Measurements from ENCODE around the gene RFXANK. TPM values are rescaled to one million over a fixed set of nuclear protein-coding genes. Genes with fewer than 3 reads are reported as not detected.

RFXANK gene
- total RNA-seq, 4 donors from 2014 or later, result 25.2 to 48.0 (median 32.1) TPM

- intact Hi-C loops (cut with DNase I), result no loop called here
- no peak for DNase-seq
- peaks cover 0 to 34% (median 0%) of the 10 kb centered on the region in 3 donors for H3K36me3 ChIP-seq
- H3K9me3 ChIP-seq, result no peaks in the 10 kb centered on the region
- no peaks in the 10 kb centered on the region for H3K27me3 ChIP-seq
- 73 to 75% methylated on average over 4 to 10 of the region's 13 CpGs for WGBS, 2 donors
- no peak for TF ChIP-seq POLR2A (IDR thresholded peaks at IDR 0.05)
- TF ChIP-seq, protein P1, sequence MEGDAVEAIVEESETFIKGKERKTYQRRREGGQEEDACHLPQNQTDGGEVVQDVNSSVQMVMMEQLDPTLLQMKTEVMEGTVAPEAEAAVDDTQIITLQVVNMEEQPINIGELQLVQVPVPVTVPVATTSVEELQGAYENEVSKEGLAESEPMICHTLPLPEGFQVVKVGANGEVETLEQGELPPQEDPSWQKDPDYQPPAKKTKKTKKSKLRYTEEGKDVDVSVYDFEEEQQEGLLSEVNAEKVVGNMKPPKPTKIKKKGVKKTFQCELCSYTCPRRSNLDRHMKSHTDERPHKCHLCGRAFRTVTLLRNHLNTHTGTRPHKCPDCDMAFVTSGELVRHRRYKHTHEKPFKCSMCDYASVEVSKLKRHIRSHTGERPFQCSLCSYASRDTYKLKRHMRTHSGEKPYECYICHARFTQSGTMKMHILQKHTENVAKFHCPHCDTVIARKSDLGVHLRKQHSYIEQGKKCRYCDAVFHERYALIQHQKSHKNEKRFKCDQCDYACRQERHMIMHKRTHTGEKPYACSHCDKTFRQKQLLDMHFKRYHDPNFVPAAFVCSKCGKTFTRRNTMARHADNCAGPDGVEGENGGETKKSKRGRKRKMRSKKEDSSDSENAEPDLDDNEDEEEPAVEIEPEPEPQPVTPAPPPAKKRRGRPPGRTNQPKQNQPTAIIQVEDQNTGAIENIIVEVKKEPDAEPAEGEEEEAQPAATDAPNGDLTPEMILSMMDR (IDR thresholded peaks at IDR 0.05), result no peak
- no peak overlapping the region for H3K4me3 ChIP-seq
- no peak overlapping the region for H3K27ac ChIP-seq
- H3K4me1 ChIP-seq, result no peaks in the 10 kb centered on the region
These were observed 39.2 kb upstream of the RFXANK start for GRCh38 chr19:19152668-19153384.

DNA sequence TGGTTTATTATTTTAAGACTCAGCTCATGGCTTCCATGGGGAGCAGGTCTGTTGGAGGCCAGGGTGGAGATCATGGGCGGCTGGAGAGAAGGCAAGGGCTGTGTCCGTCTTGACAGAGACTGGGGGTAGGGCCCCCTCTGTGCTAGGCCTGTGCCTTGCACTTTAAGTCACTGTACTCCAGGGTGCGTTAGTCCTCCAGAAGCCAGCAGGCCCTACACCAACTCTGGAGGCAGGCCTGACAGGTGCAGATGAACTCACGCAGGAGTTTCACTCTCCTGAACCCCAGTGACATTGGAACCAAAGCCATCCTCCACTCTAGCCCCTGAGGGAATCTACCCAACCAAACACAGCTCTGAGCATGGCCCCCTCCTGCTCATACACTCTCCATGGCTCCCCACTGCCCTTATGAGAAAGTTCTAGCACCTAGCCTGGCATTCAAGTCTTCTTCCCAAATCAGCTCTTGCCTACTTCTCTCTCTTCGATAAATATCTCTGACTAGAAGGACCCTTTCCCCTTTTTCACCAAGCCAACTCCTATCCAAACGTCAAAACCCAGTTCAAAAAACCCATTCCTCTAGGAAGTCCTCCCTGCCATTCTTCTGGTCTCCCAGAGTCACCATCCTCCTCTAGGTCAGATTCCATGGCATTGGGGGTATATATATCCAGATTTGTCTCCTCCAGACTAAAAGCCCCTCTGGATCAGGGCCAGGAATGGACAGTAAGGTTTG is 37.1 kb upstream of the RFXANK start:
- no peak for TF ChIP-seq POLR2A (IDR thresholded peaks at IDR 0.05)
- TF ChIP-seq, protein P1 (IDR thresholded peaks at IDR 0.05), result no peak
- H3K4me3 ChIP-seq, result no peak overlapping the region
- intact Hi-C loops (cut with DNase I), result no loop called here
- H3K36me3 ChIP-seq, result peaks cover 0 to 15% (median 0%) of the 10 kb centered on the region in 3 donors
- H3K27me3 ChIP-seq, result no peaks in the 10 kb centered on the region
- 81 to 91% methylated on average over 4 to 6 of the region's 6 CpGs for WGBS, 2 donors
- DNase-seq, result no peak
- no peaks in the 10 kb centered on the region for H3K9me3 ChIP-seq
- H3K4me1 ChIP-seq, result no peaks in the 10 kb centered on the region
- H3K27ac ChIP-seq, result no peak overlapping the region

DNA sequence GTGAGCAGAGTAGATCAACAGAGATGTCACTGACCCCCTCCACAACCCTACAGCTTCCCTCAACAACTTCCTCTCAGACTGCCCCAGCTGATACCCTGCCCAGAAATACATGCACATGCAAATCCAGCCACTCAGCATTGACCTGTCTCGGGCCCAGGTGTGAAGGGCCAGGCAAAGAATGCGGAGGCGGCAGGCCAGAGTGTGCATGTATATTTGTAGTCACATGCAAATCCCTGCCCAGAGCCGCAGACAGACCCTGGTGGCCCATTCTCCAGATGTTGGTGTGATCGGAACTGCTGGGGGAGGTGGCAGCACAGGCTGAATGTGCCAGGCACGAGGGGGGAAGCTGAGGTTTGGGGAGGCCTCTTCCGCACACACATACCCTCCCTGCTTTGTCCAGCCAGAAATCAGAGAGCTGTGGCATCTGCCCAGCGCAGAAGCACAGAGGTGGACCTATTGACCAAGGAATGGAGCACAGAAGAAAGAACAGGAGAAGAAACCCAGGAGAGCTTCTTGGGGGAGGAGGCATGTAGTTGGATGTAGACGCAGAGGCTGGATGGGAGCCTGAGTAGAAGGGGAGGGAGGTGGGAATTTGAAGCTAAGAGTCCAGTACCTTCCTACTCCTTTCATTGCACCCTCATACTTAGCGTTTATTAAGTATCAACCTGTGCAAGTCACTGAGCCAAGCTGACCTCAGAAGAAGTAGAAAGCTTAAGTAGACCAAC is 36.4 kb upstream of the RFXANK start:
- Histone ChIP-seq H3K27ac (no peak overlapping the region), H3K27me3 (no peaks in the 10 kb centered on the region), H3K4me1 (no peaks in the 10 kb centered on the region), H3K4me3 (no peak overlapping the region), H3K9me3 (no peaks in the 10 kb centered on the region), H3K36me3 (peaks cover 0 to 15% (median 0%) of the 10 kb centered on the region in 3 donors)
- WGBS, 2 donors, result 72 to 94% methylated on average over 6 to 9 of the region's 10 CpGs
- TF ChIP-seq, protein P1 (IDR thresholded peaks at IDR 0.05), result no peak
- no peak for TF ChIP-seq POLR2A (IDR thresholded peaks at IDR 0.05)
- intact Hi-C loops (cut with DNase I), result no loop called here
- DNase-seq, result no peak

- peaks cover 0 to 15% (median 0%) of the 10 kb centered on the region in 3 donors for H3K36me3 ChIP-seq
- no peak for DNase-seq
- H3K27ac ChIP-seq, result no peak overlapping the region
- H3K9me3 ChIP-seq, result no peaks in the 10 kb centered on the region
- intact Hi-C loops (cut with DNase I), result no loop called here
- H3K27me3 ChIP-seq, result no peaks in the 10 kb centered on the region
- 83 to 100% methylated on average over 2 to 6 of the region's 6 CpGs for WGBS, 2 donors
- TF ChIP-seq, protein P1 (IDR thresholded peaks at IDR 0.05), result no peak
- TF ChIP-seq POLR2A (IDR thresholded peaks at IDR 0.05), result no peak
- no peaks in the 10 kb centered on the region for H3K4me1 ChIP-seq
- H3K4me3 ChIP-seq, result no peak overlapping the region
These were observed 34.2 kb upstream of the RFXANK start for GRCh38 chr19:19157808-19158207.

- Histone ChIP-seq H3K4me1 (no peaks in the 10 kb centered on the region), H3K36me3 (peaks cover 0 to 15% (median 0%) of the 10 kb centered on the region in 3 donors), H3K27ac (no peak overlapping the region), H3K27me3 (no peaks in the 10 kb centered on the region), H3K9me3 (no peaks in the 10 kb centered on the region), H3K4me3 (no peak overlapping the region)
- 90% methylated on average over 4 of the region's 4 CpGs for WGBS, 2 donors
- DNase-seq, result no peak
- TF ChIP-seq, protein P1 (IDR thresholded peaks at IDR 0.05), result no peak
- TF ChIP-seq POLR2A (IDR thresholded peaks at IDR 0.05), result no peak
- intact Hi-C loops (cut with DNase I), result no loop called here
These were observed 32.5 kb upstream of the RFXANK start for GRCh38 chr19:19159534-19159933.
